Measurements from ENCODE around the gene FSCB.

FSCB gene

GRCh38 chr14:44463356-44464004, 43.6 kb downstream of the FSCB start:
- Mint-ChIP-seq H3K36me3 (ENCODE audit: insufficient read depth) (peaks cover 2% of the 10 kb centered on the region), H3K9me3 (peaks cover 11% of the 10 kb centered on the region), H3K4me1 (no peaks in the 10 kb centered on the region), H3K27ac (ENCODE audit: low read depth) (no peak overlapping the region), H3K4me3 (no peak overlapping the region), H3K27me3 (no peaks in the 10 kb centered on the region)
- no peak for ATAC-seq (replicated peaks; ENCODE audit: extremely low read depth, poor library complexity, severe bottlenecking)
- DNase-seq (ENCODE audit: low spot score in 2 of 2), result no peak

GRCh38 chr14:44462381-44462780, 44.7 kb downstream of the FSCB start:
- Mint-ChIP-seq H3K9me3 (peaks cover 6% of the 10 kb centered on the region), H3K27ac (ENCODE audit: low read depth) (no peak overlapping the region), H3K4me1 (no peaks in the 10 kb centered on the region), H3K27me3 (no peaks in the 10 kb centered on the region), H3K36me3 (ENCODE audit: insufficient read depth) (peaks cover 2% of the 10 kb centered on the region), H3K4me3 (no peak overlapping the region)
- ATAC-seq (replicated peaks; ENCODE audit: extremely low read depth, poor library complexity, severe bottlenecking) (no peak), DNase-seq (ENCODE audit: low spot score in 2 of 2) (no peak)

DNA sequence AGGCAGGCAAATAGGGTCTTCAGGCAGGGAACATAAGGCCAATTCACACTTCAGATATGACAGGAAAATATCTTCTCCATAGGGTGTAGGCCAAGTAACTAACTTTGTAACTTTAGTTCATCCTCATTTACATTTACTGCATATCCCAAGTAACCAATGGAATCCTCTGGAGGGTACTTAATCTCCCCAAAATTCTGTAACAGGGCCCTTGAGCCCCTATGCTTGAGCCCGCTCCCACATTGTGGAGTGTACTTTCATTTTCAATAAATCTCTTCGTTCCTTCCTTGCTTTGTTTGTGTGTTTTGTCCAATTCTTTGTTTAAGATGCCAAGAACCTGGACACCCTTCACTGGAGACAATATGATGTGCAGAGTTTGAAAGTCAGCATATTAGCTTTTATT, 45.3 kb downstream of the FSCB start:
- H3K27ac Mint-ChIP-seq (ENCODE audit: low read depth), result no peak overlapping the region
- H3K27me3 Mint-ChIP-seq, result no peaks in the 10 kb centered on the region
- H3K4me3 Mint-ChIP-seq, result no peak overlapping the region
- peaks cover 2% of the 10 kb centered on the region for H3K36me3 Mint-ChIP-seq (ENCODE audit: insufficient read depth)
- DNase-seq (ENCODE audit: low spot score in 2 of 2) (no peak), ATAC-seq (replicated peaks; ENCODE audit: extremely low read depth, poor library complexity, severe bottlenecking) (no peak)
- no peaks in the 10 kb centered on the region for H3K4me1 Mint-ChIP-seq
- H3K9me3 Mint-ChIP-seq, result peaks cover 6% of the 10 kb centered on the region

Measured in central memory CD8-positive, alpha-beta T cell (primary cell).